Hematopoietic multipotent progenitor cell treated with erythropoietin and hydrocortisone succinate and interleukin-3 and kit ligand, for 17 days (in vitro differentiated cells): ENCODE results near the gene FCGR3A.
"Not testable (repeated sequence)": the region's sequence is repeated elsewhere in the genome, so short reads cannot be mapped to it uniquely, and the experiment has no call there.

ENCODE experiments used
- DNase-seq: peaks from one replicate; pipeline ENCODE4 v3.0.0-alpha.2; 2015; ENCODE audit warnings: low spot score

The FCGR3A gene

GRCh38 chr1:161530158-161530557 lies 19.5 kb downstream of the FCGR3A start:
- peak; percentile 87 for DNase-seq

GRCh38 chr1:161529463-161530104 lies 20.0 kb downstream of the FCGR3A start:
- not testable (repeated sequence) for DNase-seq

GRCh38 chr1:161528550-161528949 lies 21.1 kb downstream of the FCGR3A start:
- peak; percentile 73 for DNase-seq

GRCh38 chr1:161525918-161526317 lies 23.7 kb downstream of the FCGR3A start:
- not testable (repeated sequence) for DNase-seq

GRCh38 chr1:161525321-161525720 lies 24.3 kb downstream of the FCGR3A start:
- DNase-seq: not testable (repeated sequence)

GRCh38 chr1:161524742-161525291 lies 24.8 kb downstream of the FCGR3A start:
- not testable (repeated sequence) for DNase-seq

- peak; percentile 94 for DNase-seq
Measured at GRCh38 chr1:161523817-161524741, 25.5 kb downstream of the FCGR3A start, which contains the start of gene HSPA6. Gene HSPA6 (plus strand): TSS chr1:161524540. CDS start chr1:161524659, 119 bp downstream.

GRCh38 chr1:161523041-161523816 lies 26.4 kb downstream of the FCGR3A start:
- DNase-seq: not testable (repeated sequence)

- not testable (repeated sequence) for DNase-seq
Measured at GRCh38 chr1:161513953-161514352, 35.7 kb downstream of the FCGR3A start.

- not testable (repeated sequence) for DNase-seq
Measured at GRCh38 chr1:161513448-161513780, 36.2 kb downstream of the FCGR3A start.

- not testable (repeated sequence) for DNase-seq
Measured at GRCh38 chr1:161512636-161513447, 36.8 kb downstream of the FCGR3A start.

- DNase-seq: no peak
Measured at GRCh38 chr1:161511756-161512060, 37.9 kb downstream of the FCGR3A start.

- DNase-seq: peak; percentile 81
Measured at GRCh38 chr1:161511018-161511755, 38.4 kb downstream of the FCGR3A start.

- DNase-seq: no peak
Measured at GRCh38 chr1:161510477-161510876, 39.1 kb downstream of the FCGR3A start.

GRCh38 chr1:161506336-161507223 lies 43.0 kb downstream of the FCGR3A start:
- DNase-seq: peak; percentile 54

- DNase-seq: no peak
Measured at GRCh38 chr1:161505686-161506085, 43.9 kb downstream of the FCGR3A start.

- DNase-seq: no peak
Measured at GRCh38 chr1:161503394-161503748, 46.2 kb downstream of the FCGR3A start.

GRCh38 chr1:161502641-161503393 lies 46.8 kb downstream of the FCGR3A start:
- DNase-seq: no peak

- DNase-seq: no peak
Measured at GRCh38 chr1:161502181-161502580, 47.4 kb downstream of the FCGR3A start.
